Psoas muscle (tissue), 8 donors: ENCODE measurements around the gene SCN7A. TPM values are rescaled to one million over a fixed set of nuclear protein-coding genes. Genes with fewer than 3 reads are reported as not detected.

Experiments
- ATAC-seq, 4 donors: fragments of 200-7000 bp; cut with Tn5 transposase; one replicate each; pipeline ENCODE4 v1.9.1; 2020; ENCODE audit warnings: moderate library complexity in 3 of 4, mild to moderate bottlenecking in 2 of 4
- DNase-seq, 2 donors: peaks; one replicate each; pipeline ENCODE4 v3.0.0-alpha.2; 2020
- H3K27ac ChIP-seq: fragments of 200-600 bp; one replicate; pipeline ENCODE4 v1.8.0; 2022
- H3K27me3 ChIP-seq, 3 donors: fragments of 200-600 bp in 1 of 3; one replicate each; pipeline versions ENCODE4 v1.6.1 to v1.8.0; 2013 to 2022; ENCODE audit warnings: low read length in 2 of 3, mild to moderate bottlenecking in 2 of 3, moderate library complexity in 1 of 3; ENCODE audit not compliant: insufficient read depth in 3 of 3
- H3K36me3 ChIP-seq, 2 donors: fragments of 200-600 bp in 1 of 2; one replicate each; pipeline versions ENCODE4 v1.6.1 to v1.8.0; 2013 to 2022; ENCODE audit warnings: low read depth in 1 of 2, mild to moderate bottlenecking in 1 of 2, moderate library complexity in 1 of 2; ENCODE audit not compliant: insufficient read depth in 1 of 2
- H3K4me1 ChIP-seq: fragments of 200-600 bp; one replicate; pipeline ENCODE4 v1.8.0; 2022
- H3K4me3 ChIP-seq: fragments of 200-600 bp; one replicate; pipeline ENCODE4 v1.8.0; 2022; ENCODE audit warnings: mild to moderate bottlenecking
- H3K9me3 ChIP-seq: fragments of 200-600 bp; one replicate; pipeline ENCODE4 v1.8.0; 2022
- WGBS, 3 donors: extraction: QIAGEN DNeasy Blood & Tissue Kit; methylation state at CpG; one replicate each; pipeline versions ENCODE4 v1.1.6 to v1.1.7; 2013; 5-methylcytosine and 5-hydroxymethylcytosine counted together
- intact Hi-C, 2 donors: fragments of 100-400 bp; cut with DNase I; formaldehyde crosslinking; loops; one replicate each; pipeline versions ENCODE4 v1.11.0 to v1.14.2; 2022
- polyA plus RNA-seq, 3 donors: library from polyadenylated mRNA; stranded (reverse); fragments of 200-250 nt; gene quantifications; one replicate each; pipeline ENCODE4 v1.2.3, GENCODE V29; 2013
- total RNA-seq, 4 donors: library from RNA; stranded (reverse); fragmentation: NEBNext Ultra II Directional in 2 of 4; extraction: Animal tissue kit (Norgen Biotek cat#: 25700) in 2 of 4; gene quantifications; one replicate each; pipeline versions ENCODE4 v1.2.1 to v1.2.4, GENCODE V29; 2021 to 2023
- TF ChIP-seq, protein P1 (sequence below): fragments of 200-600 bp; IDR thresholded peaks from one replicate; pipeline ENCODE4 v1.8.0; 2022; ENCODE audit warnings: antibody characterized with exemption
- donor health status: healthy with polysubstance abuse.
- donor health status: DM: no; HTN: no; CAD: no; lungs with moderate emphysema.
- donor health status: Bipolar disorder and iron deficiency.
- donor health status: healthy.
- donor health status: DM: yes; HTN: yes; CAD: no.
- donor health status: DM: no; HTN: no; CAD: no.
- donor health status: DM: no; HTN: no; CAD: no.
- donor health status: DM: yes; HTN: yes; CAD: no.

SCN7A gene
- total and polyA plus RNA-seq, 7 donors = 1.2 to 17.3 (median 2.5) TPM

DNA sequence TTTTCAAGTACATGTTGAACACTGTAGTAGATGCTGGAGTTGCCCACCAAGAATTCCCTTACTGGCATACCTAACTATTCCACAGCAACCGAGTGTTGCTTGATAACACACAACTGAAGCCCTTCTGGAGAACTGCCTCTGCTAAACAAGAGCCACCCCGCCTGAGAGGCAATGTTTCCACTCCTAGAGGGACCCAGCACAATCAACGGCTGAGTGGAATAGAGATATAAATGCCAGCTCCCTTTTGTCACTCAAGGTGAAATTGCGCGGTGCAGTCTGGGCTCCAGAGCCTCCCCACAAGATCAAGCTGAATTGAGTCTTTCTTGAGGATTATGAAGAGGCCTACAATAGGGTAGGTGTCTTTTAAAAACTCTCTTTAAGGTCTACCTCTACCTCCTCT is 69.2 kb downstream of the SCN7A start:
- DNase-seq (no peak), ATAC-seq (no peak)
- Histone ChIP-seq H3K36me3 (no peaks in the 10 kb centered on the region), H3K27me3 (no peaks in the 10 kb centered on the region), H3K27ac (no peak overlapping the region), H3K4me3 (no peak overlapping the region), H3K9me3 (no peaks in the 10 kb centered on the region), H3K4me1 (no peaks in the 10 kb centered on the region)
- intact Hi-C loops = no loop called here
- TF ChIP-seq, protein P1, sequence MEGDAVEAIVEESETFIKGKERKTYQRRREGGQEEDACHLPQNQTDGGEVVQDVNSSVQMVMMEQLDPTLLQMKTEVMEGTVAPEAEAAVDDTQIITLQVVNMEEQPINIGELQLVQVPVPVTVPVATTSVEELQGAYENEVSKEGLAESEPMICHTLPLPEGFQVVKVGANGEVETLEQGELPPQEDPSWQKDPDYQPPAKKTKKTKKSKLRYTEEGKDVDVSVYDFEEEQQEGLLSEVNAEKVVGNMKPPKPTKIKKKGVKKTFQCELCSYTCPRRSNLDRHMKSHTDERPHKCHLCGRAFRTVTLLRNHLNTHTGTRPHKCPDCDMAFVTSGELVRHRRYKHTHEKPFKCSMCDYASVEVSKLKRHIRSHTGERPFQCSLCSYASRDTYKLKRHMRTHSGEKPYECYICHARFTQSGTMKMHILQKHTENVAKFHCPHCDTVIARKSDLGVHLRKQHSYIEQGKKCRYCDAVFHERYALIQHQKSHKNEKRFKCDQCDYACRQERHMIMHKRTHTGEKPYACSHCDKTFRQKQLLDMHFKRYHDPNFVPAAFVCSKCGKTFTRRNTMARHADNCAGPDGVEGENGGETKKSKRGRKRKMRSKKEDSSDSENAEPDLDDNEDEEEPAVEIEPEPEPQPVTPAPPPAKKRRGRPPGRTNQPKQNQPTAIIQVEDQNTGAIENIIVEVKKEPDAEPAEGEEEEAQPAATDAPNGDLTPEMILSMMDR = no peak
- 91 to 94% (median 94%) methylated on average over 5 of the region's 5 CpGs for WGBS, 3 donors

DNA sequence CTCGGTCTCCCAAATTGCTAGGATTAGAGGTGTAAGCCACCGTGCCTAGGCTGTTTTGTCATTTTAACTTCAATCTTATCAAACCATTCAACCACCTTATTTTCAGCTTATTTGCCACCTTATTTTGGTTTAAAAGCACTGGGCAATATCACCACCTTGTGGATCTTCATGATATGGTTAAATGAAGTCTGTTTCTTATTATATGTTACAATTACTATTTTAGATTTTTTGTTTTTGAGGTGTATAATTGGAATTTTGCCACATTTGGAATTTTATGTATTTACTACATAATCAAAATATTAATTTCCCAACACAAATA is 74.5 kb downstream of the SCN7A start:
- no peaks in the 10 kb centered on the region for H3K36me3 ChIP-seq
- ATAC-seq = no peak
- 48 to 58% (median 57%) methylated on average over 2 of the region's 2 CpGs for WGBS, 3 donors
- H3K9me3 ChIP-seq = no peaks in the 10 kb centered on the region
- DNase-seq = no peak
- H3K27me3 ChIP-seq = no peaks in the 10 kb centered on the region
- intact Hi-C loops = no loop called here
- no peak overlapping the region for H3K4me3 ChIP-seq
- no peak overlapping the region for H3K27ac ChIP-seq
- H3K4me1 ChIP-seq = no peaks in the 10 kb centered on the region
- TF ChIP-seq, protein P1 = no peak

DNA sequence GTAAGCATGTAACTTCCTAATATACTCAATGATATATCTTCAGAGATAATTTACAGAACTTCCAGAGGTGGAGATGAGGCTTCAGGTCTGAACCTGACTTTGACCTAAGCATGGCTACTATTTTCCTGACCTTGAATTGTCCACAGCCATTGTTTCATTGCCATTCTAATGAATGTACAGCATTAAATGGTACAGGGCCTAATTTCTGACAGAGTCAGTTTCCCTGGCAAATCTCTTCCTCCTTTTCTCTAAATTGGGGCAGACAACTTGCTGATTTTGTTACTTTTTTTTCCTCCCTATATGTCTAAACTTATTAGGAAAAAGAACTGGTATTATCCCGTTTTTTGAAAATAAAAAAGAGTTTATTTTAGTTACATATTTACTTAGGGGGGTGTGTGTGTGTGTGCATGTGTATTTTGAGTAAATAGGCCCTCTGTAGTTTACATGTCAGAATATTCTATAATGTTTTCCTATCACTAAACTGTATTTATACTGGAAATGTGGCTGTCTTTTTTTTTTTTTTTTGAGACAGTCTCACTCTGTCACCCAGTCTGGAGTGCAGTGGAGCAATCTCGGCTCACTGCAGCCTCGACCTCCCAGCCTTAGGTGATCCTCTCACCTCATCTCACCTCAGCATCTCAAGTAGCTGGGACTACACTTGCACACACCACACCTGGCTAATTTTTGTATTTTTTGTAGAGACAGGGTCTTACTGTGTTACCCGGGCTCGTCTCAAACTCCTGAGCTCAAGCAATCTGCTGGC is 75.0 kb downstream of the SCN7A start:
- DNase-seq = no peak
- Histone ChIP-seq H3K36me3 (no peaks in the 10 kb centered on the region), H3K4me1 (no peaks in the 10 kb centered on the region), H3K27ac (no peak overlapping the region), H3K27me3 (no peaks in the 10 kb centered on the region), H3K4me3 (no peak overlapping the region), H3K9me3 (no peaks in the 10 kb centered on the region)
- intact Hi-C loops = no loop called here
- no peak for ATAC-seq
- WGBS, 3 donors = 72 to 80% (median 75%) methylated on average over 5 of the region's 5 CpGs
- TF ChIP-seq, protein P1 = no peak

DNA sequence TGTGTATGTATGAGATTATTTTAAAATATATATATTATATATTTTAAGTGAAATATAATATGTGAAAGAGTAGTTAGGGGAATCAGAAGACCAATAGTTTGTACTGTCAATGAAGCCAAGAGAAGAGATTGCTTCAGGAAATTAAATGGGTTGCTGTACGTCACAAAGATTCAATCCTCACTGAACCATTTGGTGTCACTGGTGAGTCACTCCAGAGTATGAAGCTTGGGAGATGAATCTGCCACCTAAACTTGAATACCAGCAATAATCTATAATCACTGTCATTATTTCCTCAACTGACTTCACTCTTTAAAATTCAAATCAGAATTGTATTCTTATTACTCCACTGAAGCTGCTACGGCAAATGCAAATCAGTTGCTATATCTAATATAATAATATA is 76.4 kb downstream of the SCN7A start:
- Histone ChIP-seq H3K4me3 (no peak overlapping the region), H3K36me3 (no peaks in the 10 kb centered on the region), H3K27me3 (no peaks in the 10 kb centered on the region), H3K4me1 (no peaks in the 10 kb centered on the region), H3K27ac (no peak overlapping the region), H3K9me3 (no peaks in the 10 kb centered on the region)
- TF ChIP-seq, protein P1 = no peak
- ATAC-seq = no peak
- no peak for DNase-seq
- WGBS, 3 donors = 64 to 76% (median 74%) methylated on average over 2 of the region's 2 CpGs
- intact Hi-C loops = no loop called here

DNA sequence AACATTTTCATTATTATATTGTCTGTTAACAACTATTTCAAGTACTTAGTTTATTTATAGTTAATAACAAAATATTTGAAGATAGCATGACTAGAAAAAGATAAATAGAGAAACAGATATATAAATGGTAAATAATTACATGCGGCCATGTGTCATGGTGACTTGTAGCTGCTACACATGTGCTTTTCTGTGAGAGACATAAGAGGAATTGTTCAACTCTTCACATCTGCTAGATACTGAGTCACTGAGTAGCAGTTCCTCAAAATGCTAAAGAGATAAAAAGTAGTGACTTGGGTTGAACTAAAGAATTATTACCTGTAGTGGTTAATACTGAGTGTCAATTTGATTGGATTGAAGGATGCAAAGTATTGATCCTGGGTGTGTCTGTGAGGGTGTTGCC is 80.8 kb downstream of the SCN7A start:
- H3K4me1 ChIP-seq = no peaks in the 10 kb centered on the region

More for the DNA sequence above, 80.8 kb downstream of the SCN7A start:
- no peaks in the 10 kb centered on the region for H3K27me3 ChIP-seq
- WGBS, 3 donors = 94 to 99% (median 95%) methylated on average over 1 of the region's 1 CpG
- no peaks in the 10 kb centered on the region for H3K9me3 ChIP-seq
- TF ChIP-seq, protein P1 = no peak
- no peak for ATAC-seq
- H3K4me3 ChIP-seq = no peak overlapping the region
- H3K36me3 ChIP-seq = no peaks in the 10 kb centered on the region
- no peak for DNase-seq
- no peak overlapping the region for H3K27ac ChIP-seq
- intact Hi-C loops = no loop called here
